HG02763 (cell line): ENCODE data around the gene FAM83D.
"Not testable (repeated sequence)": the region's sequence is repeated elsewhere in the genome, so short reads cannot be mapped to it uniquely, and the experiment has no call there.

Source experiments
- ATAC-seq: cut with Tn5 transposase; IDR thresholded peaks from one replicate; pipeline ENCODE4 v1.9.1; 2021; ENCODE audit warnings: mild to moderate bottlenecking, moderate library complexity; ENCODE audit not compliant: unreplicated experiment

Gene FAM83D

DNA sequence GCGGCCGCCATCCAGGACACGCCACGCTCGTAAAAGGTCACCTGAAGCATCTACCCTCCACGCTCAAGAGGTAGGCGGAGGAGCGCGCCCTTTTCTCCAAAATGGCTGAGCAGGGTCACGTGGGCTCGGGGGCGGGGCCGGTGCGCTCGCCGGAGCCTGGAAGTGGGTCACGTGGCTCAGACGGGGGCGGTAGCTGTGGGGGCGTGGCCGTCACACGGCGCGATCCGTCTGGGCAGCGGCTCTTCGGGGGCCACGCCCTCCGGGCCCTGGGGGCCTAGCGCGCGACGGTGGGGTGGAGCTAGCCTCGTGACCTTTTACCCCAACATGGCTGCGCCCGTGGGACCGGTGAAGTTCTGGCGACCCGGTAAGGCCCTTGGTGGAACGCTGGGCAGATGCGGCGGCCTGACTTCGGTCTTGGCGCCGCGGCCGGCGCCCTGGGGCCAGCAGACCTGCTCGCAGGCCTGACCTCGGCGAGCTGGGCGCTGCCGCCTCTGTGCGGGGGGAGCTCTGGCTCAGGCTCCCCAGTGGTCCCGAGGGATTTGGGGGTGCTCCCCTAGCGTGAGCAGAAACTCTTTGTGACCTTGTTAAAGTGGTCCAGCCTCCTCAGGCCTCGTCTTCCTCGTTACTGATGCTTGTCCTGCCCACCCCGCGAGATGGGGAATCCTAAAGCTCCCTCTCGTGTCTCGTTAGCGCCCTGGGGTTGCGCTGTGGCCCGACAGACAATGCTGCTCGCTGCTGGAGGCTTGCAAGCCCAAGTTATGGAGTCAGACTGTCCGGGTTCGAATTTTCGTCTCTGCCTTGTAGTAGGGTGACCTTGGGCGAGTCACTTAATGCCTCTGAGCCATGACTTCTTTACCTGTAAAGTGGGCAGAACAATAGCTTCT, 36.1 kb downstream of the FAM83D start, which contains the start of gene DHX35:
Gene DHX35 (plus strand): TSS at position 301 of the 884 bp plus-strand sequence. CDS start 24 bp downstream, at position 325.
- ATAC-seq, result peak; percentile 98

DNA sequence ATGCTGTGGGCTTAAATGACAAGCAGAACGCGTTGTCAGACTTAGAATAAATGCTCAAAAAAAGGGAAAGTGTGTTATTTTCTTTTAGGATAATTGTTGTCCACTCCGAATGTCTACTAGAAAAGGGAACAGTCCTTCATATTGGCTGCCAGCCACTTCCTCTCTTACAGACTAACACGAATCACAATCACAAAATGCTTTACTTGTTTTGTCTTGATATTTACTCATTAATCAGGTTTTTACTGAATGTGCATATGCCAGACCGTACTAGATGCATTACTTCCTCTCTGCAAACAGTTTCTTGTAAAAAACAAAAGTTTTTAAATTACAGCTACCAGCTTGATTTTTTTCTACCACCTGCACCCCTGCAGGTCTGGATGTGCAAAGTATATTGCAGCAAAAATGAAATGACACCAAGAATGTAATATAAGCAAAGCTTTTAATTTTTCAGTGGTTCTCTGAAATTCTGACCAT, 36.7 kb downstream of the FAM83D start:
- no peak for ATAC-seq

DNA sequence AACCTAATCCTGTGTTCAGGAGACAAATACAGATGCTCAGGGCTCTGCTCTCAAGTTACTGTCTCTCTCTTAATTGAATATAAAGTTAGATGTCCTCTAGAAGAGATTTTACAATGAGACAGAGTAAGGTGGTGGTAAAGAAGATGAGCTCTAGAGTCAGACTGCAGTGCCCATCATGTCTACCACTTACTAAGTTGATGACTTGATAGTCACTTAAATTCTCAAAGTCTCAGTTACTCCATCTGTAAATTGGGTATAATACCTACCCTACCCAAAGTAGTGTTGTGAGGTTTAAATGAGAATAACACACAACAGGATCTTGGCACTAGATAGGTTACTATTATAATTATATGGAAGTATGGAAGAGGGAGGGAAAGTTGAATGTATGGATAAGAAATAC, 37.5 kb downstream of the FAM83D start:
- ATAC-seq, result no peak

DNA sequence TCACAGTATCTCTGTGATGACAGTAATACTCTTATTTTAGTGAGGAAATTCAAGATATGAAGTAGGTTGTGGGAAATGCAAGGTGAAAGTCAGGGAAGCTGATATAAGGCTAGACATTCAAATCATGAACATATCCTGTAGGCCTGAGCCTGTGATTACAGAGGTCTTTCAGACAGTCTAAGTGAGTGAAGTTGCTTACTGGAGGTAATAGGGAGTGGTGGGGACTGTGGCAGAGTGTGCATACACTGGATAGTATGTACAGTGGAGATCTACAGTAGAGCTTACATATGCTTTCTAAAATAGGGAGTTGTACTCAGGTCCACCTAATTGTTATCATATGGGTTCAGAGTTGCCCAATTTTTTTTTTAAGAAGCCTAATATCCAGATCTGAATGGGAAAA, 39.0 kb downstream of the FAM83D start:
- ATAC-seq, result no peak

DNA sequence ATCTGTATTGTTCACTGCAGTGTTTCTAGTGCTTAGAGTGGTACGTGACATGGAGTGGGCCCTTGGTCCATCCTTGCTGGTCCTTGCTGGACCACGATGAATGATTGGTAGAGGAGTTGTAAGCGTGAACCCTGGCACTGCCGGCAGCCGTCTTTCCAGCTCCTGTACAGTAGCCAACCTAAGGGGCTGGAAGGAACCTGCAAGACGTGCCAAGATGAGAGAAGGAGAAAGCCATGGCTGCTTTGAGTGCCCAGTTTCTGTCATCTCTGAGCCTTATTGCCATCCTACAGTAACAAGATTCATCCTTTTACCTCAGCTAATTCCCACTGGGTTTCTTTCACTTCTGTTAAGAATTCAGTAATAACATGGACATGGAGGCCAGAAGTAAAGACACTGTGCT, 41.9 kb downstream of the FAM83D start:
- ATAC-seq, result no peak

DNA sequence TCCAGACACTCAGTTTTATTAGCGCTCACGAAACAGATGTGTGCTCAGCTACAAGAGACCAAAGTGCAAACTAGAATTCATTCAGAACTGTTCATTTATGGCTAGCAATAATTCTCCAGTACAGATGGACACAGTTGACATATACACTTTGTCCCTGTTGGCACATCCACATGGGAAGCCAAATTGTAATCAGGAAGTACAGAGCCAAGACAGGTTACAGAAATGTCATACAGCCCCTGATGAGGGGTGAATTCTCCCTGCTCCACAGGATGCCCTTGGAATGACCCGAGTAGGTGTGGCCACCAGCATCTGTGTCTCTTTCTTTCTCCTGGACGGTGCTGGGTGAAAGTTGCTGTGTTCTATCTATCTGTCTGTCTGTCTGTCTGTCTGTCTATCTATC, 43.5 kb downstream of the FAM83D start:
- no peak for ATAC-seq

DNA sequence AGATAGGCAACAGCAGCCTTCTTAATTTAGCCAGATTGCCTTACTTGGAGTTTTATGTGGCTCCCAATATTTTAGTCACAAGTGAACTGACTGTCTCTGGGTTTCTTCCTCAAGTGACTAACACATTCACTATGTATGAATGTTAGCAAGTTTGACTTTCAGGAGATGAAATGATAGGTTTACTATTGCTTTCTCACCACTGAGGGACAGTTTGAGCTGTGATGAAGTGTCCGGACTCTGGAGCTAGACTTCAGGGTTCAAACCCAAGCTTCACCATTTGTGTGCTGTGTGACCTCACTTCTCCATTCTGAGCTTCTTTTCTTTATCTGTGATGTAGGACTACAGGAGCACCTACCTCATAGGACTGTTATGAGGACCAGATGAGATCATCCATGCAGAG, 44.1 kb downstream of the FAM83D start:
- no peak for ATAC-seq

DNA sequence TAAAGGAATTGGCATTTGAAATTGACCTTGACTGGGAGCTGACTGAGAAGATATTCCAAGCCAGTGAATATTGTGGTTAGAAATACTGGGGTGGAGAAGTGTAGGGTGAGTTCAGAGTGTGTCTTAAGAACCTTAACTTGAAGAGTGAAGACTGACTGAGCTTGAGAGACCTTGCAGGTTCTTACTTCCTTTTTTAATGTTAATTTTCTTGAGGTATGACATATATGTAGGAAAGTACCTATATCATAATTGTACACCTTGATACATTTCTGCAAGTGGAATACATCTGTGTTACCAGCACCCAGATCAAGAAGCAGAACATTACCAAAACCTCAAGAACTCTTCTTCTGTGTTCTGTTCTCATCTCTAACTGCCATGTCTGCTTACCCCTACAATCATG, 46.9 kb downstream of the FAM83D start:
- ATAC-seq, result no peak

DNA sequence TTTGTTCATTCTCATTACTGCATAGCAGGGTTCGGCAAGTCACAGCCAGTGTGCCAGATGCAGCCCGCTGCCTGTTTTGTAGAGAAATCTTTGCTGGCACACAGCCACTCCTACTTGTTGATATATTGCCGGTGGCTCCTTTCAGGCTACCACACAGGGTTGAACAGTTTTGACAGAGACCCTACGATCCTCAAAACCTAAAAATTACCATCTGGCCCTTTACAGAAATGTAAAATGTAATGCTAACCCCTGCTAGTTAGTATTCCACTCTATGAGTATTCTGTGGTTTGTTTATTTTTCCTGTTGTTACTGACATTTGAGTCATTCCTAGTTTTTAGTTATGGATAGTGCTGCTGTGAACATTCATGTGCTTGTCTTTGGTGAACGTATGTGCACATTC, 47.4 kb downstream of the FAM83D start:
- no peak for ATAC-seq

DNA sequence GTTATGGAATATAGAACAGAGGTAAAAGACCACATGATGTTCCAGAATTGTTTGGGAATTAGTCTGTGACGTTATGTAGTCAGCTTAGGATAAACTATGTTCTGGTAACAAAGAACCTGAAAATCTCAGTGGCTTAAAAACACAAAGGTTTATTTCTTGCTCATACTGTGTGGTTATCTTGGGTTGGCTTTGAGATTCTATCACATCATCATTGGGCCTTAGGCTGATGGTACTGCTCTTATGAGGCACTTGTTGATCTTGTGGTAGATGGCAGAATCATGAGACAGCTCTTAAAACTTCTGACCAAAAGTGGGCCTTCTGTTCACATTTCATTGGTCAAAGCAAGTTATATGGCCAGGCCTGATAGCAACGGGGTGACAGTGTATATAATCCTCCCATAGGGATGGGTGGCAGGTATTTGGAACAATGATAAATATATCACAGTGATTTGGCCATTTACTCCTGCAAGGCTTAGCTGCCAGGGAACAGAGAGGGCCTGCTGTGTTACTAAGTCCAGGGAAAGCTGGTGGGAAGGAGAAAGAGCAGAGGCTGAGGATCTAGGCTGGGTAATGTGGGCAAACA, 49.4 kb downstream of the FAM83D start:
- no peak for ATAC-seq

DNA sequence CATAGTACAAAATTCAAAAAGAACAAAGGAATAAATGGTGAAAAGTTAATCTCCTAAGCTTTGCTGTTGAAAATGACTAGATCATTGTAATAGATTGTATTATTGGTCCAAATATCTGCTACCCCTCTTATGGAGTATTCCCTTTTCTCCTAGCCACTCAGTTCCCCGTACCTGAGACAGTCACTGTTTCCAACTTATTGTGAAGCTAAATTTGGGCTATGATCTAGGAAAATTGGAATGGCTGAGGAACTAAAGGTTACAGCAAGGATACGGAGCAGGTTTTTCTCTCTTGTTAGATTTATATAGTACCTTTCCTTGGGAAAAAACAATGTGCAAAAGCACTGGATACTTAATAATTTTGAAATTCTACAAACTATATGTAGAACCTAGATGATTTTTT, 53.2 kb downstream of the FAM83D start:
- no peak for ATAC-seq

DNA sequence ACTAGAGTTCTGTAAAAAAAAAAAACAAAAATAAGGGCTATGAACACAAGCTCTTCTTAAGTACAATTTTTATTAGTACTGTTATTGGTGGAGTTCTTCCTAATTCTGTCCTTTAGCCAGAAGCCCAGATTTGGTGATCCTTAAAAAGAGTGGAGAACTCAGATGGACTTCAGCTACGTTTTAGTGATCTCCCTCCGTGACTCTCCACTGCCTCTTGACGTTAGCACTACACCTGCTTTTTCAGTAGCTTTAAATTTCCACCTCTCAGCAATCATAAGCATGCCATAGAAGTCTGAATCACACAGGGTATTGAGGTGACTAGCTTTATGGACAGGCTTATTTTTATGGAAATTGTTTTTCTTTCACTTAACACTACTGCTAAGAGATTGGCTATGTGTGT, 53.6 kb downstream of the FAM83D start:
- ATAC-seq, result no peak

DNA sequence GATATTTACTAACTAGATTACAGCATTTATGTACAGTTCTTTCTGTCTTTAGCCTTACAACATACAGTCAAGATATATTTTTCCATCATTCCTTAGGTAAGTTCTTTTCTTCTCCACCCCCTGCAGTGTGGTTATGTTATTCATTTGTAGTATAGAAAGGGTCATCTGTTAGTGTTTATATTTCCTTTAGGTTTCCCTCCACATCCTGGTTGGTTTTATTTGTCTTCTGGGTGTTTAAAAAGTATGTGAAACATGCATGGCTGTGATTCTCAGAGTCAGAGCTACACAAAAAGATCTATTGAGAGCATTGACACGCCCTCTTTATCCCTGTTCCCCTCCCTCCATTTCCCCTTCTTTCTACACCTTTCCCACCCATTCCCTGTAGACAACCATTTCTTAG, 56.1 kb downstream of the FAM83D start:
- ATAC-seq, result no peak

DNA sequence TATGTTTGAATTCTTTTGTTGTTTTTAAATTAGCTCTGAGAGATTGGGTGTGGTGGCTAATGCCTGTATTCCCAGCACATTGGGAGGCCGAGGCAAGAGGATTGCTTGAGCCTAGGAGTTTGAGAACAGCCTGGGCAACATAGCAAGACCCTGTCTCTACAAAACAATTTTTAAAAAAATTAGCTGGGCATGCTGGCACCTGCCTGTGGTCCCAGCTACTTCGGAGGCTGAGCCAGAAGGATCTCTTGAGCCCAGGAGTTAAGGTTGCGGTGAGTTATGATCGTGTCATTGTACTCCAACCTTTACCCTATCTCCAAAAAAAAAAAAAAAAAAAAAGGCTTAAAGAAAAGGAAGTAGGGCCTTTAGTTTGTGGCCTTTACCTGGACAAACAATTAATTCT, 58.8 kb downstream of the FAM83D start:
- no peak for ATAC-seq

DNA sequence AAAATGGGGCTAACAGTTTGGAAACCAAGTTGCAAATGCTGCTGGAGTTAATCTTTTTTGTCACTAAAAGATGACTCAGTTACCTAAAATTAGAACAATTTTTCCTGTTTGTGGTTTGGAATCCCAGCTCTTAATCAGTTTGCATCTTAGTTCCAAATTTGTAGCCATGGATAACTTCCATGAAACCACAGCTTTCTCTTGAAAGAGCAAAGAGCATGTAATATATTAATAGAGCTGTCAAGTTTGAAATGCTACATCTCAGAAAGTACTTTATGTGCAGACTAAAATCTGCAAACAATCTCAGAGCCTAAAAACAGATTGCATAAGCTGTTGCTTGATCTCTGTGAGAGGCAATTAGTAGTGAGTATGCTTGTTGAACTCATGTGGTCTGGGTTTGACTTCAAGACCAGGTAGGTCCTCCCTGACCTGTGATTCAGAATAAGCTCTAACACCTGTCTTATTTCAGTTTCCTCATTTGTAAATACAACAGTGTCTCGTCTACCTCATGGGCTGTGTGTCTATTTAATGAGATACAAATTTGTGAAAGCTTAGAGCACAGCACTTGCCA, 59.5 kb downstream of the FAM83D start:
- ATAC-seq, result no peak

DNA sequence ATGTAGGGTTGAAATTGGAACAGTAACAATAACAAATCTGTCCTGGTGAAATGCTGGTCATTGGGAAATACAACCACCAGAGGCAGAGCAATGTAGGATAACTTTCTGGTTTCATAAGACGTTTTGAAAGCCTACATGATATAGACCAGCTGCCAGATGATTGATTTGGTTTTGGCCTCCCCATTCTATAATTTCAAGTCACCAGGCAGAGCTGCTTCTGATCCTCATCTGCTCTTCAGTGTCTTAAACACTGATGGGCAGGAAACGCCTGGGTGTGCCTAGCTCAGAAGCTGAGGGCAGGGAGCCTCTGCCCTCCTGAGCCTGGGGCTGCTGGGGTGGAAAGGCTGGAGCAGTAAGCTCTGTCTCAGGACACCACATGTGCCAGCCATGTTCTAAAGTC, 60.4 kb downstream of the FAM83D start:
- no peak for ATAC-seq

DNA sequence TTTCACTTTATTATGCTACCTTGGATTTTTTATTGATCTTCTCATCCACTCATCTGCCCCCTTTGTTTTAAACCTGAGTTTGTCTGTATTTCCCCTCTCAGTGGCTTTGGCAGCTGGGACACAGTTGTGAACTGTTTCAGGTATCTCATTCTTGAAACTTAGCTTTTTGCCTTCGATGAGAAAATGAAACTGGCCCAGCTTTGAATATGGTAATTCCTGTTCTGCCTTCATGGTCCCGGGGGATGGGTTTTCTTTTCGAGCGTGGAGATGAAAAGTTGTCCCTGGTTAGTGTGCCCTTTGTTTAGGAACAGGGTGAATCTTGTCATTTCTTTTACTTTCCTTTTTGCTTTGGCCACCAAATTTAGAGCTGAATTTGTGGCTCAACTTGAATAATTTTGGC, 61.6 kb downstream of the FAM83D start:
- peak; percentile 71 for ATAC-seq

DNA sequence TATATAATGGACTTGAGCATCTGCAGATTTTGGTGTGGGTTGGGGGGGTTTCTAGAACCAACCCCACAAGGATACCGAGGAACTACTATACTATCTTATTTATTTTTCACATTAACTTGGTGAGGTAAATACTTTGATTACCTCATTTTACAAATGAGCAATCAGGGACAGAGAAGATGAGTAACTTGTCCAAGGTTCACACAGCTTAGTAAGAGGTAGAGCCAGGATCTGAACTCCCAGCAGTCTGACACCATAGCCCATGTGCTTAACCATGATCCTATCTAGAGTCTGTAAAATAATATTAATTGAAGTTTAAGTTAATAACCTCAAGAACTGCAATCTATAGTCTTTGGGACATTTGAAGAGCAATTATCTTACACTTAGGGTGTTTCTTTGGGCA, 64.5 kb downstream of the FAM83D start:
- no peak for ATAC-seq

DNA sequence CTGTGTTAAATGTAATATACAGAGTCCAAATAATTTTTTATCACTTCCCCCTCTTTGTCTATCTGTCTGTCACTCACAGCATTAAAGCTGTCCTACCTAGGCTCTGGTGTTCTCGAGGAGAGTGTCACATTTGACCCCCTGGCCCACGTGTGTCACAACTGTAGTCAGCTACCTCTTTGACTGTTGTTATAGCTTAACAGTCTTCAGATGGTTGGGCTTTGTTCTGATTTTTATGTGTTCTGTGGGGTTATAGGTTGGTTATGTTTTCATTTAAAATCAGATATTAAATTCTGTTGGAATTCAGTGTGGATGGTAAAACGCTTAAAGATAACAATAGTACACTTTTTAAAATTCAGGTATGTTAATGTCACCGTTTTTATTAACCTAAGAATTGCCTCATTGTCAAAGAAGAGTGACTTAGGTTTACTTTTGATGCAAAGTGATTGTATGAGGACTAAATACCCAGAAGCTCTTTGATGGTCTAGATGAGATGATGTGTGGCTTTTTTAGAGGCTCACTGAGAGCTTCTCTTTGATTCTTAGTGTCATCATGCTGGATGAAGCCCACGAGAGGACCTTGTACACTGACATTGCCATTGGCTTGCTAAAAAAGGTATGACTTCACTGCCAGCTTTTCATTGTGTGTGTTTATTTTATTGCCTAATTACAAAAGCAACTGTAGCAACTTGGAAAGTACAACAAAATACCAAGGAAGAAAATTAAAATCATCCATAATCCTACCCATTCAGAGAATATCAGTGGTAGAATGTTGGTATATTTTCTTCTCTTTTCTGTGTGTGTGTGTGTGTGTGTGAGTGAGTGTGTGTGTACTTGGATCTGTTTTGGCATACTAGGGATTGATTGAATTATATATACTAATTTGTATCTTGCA, 65.8 kb downstream of the FAM83D start:
- ATAC-seq, result no peak

DNA sequence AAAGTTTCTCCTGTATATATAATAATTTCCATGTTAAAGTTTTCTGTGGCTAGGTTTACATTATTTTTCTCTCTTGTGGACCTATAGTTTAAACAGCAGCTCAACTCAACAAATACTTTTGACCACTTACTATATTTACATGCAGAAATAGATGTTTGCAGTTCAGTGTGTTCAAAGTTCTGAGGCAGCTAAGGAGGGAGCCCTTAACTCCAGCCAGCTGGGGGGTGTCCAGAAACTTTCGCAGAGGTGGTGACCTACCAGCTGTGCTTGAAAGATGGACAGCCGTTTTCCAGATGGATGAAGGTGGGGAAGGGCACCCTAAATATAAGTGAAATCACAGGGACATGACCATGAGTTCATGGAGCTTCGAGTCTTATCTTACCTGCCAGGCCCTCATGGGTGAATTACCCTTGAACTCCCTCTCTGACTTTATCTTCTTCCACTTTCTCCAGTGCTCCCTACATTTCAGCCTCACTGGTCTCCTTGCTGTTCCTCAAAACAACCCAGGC, 69.4 kb downstream of the FAM83D start:
- ATAC-seq, result no peak

DNA sequence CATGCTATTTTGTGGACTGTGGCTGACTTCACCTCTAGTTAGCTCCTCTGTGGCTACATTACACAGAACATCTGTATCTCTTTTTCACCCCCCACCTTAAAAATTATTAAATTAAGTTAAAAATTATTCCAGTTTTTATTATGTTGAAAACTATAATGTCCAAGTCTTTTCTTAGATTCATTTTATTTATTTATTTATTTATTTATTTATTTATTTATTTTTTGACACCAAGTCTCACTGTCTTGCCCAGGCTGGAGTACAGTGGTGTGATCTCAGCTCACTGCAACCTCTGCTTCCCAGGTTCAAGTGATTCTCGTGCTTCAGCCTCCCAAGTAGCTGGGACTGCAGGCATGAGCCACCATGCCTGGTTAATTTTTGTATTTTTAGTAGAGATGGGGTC, 70.6 kb downstream of the FAM83D start:
- not testable (repeated sequence) for ATAC-seq
